A673 (cell line): ENCODE data around the gene BCAR3. TPM values are rescaled to one million over a fixed set of nuclear protein-coding genes. Genes with fewer than 3 reads are reported as not detected.

ENCODE experiments used
- BruUV-seq: library from RNA; stranded (reverse); fragments of 400-500 nt; replicated peaks from 2 replicates; lab custom pipeline; 2021; lab: Mats Ljungman, UMichigan
- CTCF ChIA-PET: fragments of 300-600 bp; sonication (Branson Sonifier 250); formaldehyde crosslinking; loops from one replicate; lab custom pipeline; 2022; ENCODE audit warnings: antibody characterized with exemption; lab: Charles Lee
- POLR2A ChIA-PET: fragments of 300-600 bp; sonication (Branson Sonifier 250); formaldehyde crosslinking; loops from one replicate; lab custom pipeline; 2022; ENCODE audit warnings: antibody characterized with exemption; ENCODE audit not compliant: low non-redundant PET; lab: Charles Lee
- DNase-seq: peaks from one replicate; pipeline ENCODE4 v3.0.0-alpha.2; 2015; ENCODE audit warnings: low spot score
- H3K27ac ChIP-seq: fragments of 200-600 bp; sonication (generic); 2 replicates; pipeline ENCODE4 v1.5.1; 2016; ENCODE audit warnings: mixed run types, low read depth, mild to moderate bottlenecking, mixed read lengths, antibody characterized with exemption, low read length; ENCODE audit not compliant: poor library complexity, severe bottlenecking
- H3K27me3 ChIP-seq: fragments of 200-600 bp; sonication (generic); replicated peaks from 2 replicates; pipeline ENCODE4 v1.6.1; 2017; ENCODE audit warnings: mixed run types, low read depth, mild to moderate bottlenecking, mixed read lengths, antibody characterized with exemption, low read length; ENCODE audit not compliant: insufficient read depth, poor library complexity
- H3K36me3 ChIP-seq: fragments of 200-600 bp; sonication (generic); 2 replicates; pipeline ENCODE4 v1.6.1; 2016; ENCODE audit warnings: mixed run types, mild to moderate bottlenecking, mixed read lengths, antibody characterized with exemption, low read length; ENCODE audit not compliant: insufficient read depth, poor library complexity, severe bottlenecking
- H3K4me1 ChIP-seq: fragments of 200-600 bp; sonication (generic); 2 replicates; pipeline ENCODE4 v1.6.1; 2017; ENCODE audit warnings: mixed run types, mild to moderate bottlenecking, mixed read lengths, antibody characterized with exemption, low read length; ENCODE audit not compliant: insufficient read depth, poor library complexity, severe bottlenecking
- H3K4me3 ChIP-seq: fragments of 200-600 bp; sonication (generic); 2 replicates; pipeline ENCODE4 v1.5.1; 2016; ENCODE audit warnings: low read depth, mixed run types, mild to moderate bottlenecking, mixed read lengths, low read length; ENCODE audit not compliant: poor library complexity, severe bottlenecking
- H3K9me3 ChIP-seq: fragments of 200-600 bp; sonication (generic); 2 replicates; pipeline ENCODE4 v1.6.1; 2016; ENCODE audit warnings: mixed run types, low read depth, mild to moderate bottlenecking, mixed read lengths, antibody characterized with exemption, low read length; ENCODE audit not compliant: poor library complexity, severe bottlenecking
- CTCF ChIP-seq: fragments of 300-800, 200-600 bp; sonication (generic); conservative IDR thresholded peaks from 2 replicates; pipeline ENCODE4 v1.5.1; 2017; ENCODE audit warnings: low read depth, mild to moderate bottlenecking, antibody characterized with exemption, low read length, moderate library complexity, mixed read lengths
- EZH2 ChIP-seq: fragments of 200-600 bp; sonication (generic); IDR thresholded peaks from 2 replicates; pipeline ENCODE4 v1.6.1; 2017; ENCODE audit warnings: borderline replicate concordance, low read depth, mild to moderate bottlenecking, mixed read lengths, antibody characterized with exemption, low read length; ENCODE audit not compliant: poor library complexity, severe bottlenecking
- intact Hi-C: fragments of 100-400 bp; cut with micrococcal nuclease; formaldehyde crosslinking; loops from one replicate; pipeline ENCODE4 v1.10.0; 2022; ENCODE audit not compliant: unreplicated experiment
- total RNA-seq: library from RNA; stranded (reverse); gene quantifications from 2 replicates; pipeline ENCODE4 v1.2.3, GENCODE V29; 2021

BCAR3 gene
- total RNA-seq, 1 experiment from 2014 or later: 0.90 TPM

GRCh38 chr1:93649231-93649630, 32.4 kb downstream of the BCAR3 start:
- Histone ChIP-seq H3K27me3 (no peaks in the 10 kb centered on the region), H3K4me1 (no peaks in the 10 kb centered on the region), H3K4me3 (no peak overlapping the region), H3K27ac (no peak overlapping the region), H3K36me3 (no peaks in the 10 kb centered on the region), H3K9me3 (no peaks in the 10 kb centered on the region)
- ChIA-PET CTCF (no interaction called here), POLR2A (no interaction called here)
- intact Hi-C loops: no loop called here
- TF ChIP-seq CTCF (no peak), EZH2 (no peak)
- BruUV-seq: no TSS peak
- DNase-seq: no peak

GRCh38 chr1:93648656-93649055, 33.0 kb downstream of the BCAR3 start:
- DNase-seq: no peak
- H3K9me3 ChIP-seq: no peaks in the 10 kb centered on the region
- no peaks in the 10 kb centered on the region for H3K36me3 ChIP-seq
- H3K4me3 ChIP-seq: no peak overlapping the region
- BruUV-seq: no TSS peak
- H3K27me3 ChIP-seq: no peaks in the 10 kb centered on the region
- ChIA-PET CTCF (no interaction called here), POLR2A (no interaction called here)
- intact Hi-C loops: no loop called here
- no peak for TF ChIP-seq CTCF
- H3K27ac ChIP-seq: no peak overlapping the region
- H3K4me1 ChIP-seq: no peaks in the 10 kb centered on the region

GRCh38 chr1:93641527-93641926, 40.1 kb downstream of the BCAR3 start:
- no peak for DNase-seq
- intact Hi-C loops: no loop called here
- no peaks in the 10 kb centered on the region for H3K9me3 ChIP-seq
- POLR2A ChIA-PET: no interaction called here
- no peaks in the 10 kb centered on the region for H3K36me3 ChIP-seq
- no peak overlapping the region for H3K27ac ChIP-seq
- no peaks in the 10 kb centered on the region for H3K27me3 ChIP-seq
- no peak for TF ChIP-seq EZH2
- TF ChIP-seq CTCF: no peak
- H3K4me1 ChIP-seq: no peaks in the 10 kb centered on the region
- no peak overlapping the region for H3K4me3 ChIP-seq
- BruUV-seq: no TSS peak
- CTCF ChIA-PET: no interaction called here
